Inflammatory macrophage treated with lipopolysaccharide for 4 hours (primary cell): ENCODE data around the gene FUBP3.
"Not testable (repeated sequence)": the region's sequence is repeated elsewhere in the genome, so short reads cannot be mapped to it uniquely, and the experiment has no call there.

Experiments
- DNase-seq: peaks from one replicate; pipeline ENCODE4 v3.0.0-alpha.2; 2020

Gene FUBP3

DNA sequence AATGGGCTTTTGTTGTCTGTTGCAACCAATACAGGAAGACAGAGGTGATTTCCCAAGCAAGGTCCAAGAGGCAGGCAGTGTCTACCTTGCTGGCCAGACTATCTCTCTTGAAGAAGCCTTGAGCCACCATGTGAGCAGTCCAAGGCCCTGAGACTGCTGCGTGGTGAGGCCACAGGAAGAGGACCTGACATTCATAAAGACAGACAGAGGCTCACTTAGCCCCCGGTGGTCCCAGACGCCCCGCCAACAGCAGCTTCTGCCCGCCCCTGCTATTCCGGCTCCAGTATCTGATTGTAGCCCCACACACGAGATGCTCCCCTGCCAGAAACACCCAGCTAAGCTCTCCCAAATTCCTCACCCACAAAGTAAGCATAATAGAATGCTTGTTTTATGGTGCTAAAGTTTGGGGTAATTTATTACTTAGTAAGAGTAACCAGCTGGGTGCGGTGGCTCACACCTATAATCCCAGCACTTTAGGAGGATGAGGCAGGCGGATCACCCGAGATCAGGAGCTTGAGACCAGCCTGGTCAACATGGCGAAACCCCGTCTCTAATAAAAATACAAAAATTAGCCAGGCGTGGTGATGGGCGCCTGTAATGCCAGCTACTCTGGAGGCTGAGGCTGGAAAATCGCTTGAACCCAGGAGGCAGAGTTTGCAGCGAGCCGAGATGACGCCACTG is 22.8 kb upstream of the FUBP3 start:
- no peak for DNase-seq

DNA sequence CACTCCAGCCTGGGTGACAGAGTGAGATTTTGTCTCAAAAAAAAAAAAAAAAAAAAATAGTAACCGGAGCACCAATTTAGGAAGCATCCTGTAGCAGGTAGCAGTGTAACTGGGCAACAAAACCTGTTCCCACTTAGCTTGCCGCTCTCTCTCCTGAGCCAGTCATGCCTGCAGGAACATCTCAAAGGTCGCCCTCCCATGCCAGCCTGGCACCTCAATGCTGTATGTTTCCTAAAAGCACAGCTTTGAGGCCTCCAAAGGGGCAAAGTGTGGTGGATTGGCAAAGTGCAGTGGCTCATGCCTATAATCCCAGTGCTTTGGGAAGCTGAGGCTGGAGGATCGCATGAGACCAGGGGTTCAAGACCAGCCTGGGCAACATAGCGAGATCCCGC is 22.3 kb upstream of the FUBP3 start:
- no peak for DNase-seq

DNA sequence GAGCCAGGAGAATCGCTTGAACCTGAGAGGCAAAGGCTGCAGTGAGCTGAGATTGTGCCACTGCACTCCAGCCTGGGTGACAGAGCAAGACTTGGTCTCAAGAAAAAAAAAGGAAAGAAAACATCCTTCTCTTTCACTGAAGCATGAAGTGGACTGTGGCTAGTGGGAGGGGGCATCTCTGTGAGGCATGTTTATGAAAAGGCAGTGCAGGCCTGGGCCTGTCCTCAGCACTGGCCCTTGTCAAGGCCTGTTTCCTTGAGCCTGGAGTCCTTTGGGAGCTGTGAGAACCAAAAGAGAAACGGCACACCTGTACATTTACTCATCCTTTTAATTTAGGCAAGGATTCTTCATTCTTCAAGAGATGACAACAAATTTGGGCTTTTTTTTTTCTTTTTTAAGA is 18.3 kb upstream of the FUBP3 start:
- DNase-seq: no peak

DNA sequence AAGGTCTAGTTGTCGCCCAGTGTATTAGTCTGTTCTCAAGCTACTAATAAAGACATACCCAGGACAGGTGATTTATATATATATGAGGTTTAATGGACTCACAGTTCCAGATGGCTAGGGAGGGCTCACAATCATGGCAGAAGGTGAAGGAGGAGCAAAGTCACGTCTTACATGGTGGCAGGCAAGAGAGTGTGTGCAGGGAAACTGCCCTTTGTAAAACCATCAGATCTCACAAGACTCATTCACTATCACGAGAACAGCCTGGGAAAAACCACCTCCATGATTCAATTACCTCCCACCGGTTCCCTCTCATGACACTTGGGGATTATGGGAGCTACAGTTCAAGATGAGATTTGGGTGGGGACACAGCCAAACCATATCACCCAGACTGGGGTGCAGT is 16.9 kb upstream of the FUBP3 start:
- not testable (repeated sequence) for DNase-seq

DNA sequence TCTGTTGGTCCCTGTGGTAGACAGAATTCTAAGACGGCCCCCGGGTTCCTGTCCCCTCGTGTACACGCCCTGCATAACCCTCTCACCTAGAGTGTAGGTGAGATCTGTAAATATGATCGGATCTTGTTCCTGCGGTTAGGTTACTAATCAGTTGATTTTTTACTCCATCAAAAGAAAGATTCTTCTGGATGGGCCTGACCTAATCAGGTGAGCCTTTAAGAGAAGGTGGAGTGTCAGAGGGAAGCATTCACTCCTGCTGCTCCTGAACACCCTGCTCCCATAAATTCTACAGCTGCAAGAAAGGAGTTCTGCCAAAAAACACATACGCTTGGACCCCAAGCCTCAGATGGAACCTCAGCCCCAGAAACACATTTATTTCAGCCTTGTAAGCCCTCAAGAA is 15.6 kb upstream of the FUBP3 start:
- DNase-seq: no peak

DNA sequence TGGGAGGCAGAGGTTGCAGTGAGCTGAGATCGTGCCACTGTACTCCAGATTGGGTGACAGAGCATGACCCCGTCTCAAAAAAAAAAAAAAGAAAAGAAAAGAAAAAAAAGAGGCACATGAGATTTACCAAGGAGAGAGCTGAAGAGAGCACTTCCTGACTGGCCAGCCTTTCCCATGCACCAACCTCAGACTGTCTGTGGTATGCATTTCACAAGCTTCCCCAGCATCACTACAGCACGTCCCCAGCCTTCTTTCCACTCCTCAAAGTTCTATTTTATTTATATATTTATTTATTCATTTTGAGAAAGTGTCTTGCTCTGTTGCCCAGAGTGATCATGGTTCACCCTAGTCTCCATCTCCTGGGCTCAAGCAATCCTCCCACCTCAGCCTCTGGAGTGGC is 13.6 kb upstream of the FUBP3 start:
- DNase-seq: no peak

DNA sequence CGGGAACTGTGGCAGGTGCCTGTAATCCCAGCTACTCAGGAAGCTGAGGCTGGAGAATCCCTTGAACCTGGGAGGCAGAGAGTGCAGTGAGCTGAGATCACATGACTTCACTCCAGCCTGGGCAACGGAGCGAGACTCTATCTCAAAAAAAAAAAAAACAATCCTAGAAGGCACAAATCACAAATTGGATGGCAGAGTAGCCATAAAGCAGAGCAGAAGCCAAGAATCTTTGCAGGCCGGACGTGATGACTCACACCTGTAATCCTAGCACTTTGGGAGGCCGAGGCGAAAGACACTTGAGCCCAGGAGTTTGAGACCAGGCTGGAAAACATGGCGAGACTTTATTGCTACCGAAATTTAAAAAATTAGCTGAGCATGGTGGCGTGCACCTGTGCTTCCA is 9.2 kb upstream of the FUBP3 start:
- DNase-seq: no peak

DNA sequence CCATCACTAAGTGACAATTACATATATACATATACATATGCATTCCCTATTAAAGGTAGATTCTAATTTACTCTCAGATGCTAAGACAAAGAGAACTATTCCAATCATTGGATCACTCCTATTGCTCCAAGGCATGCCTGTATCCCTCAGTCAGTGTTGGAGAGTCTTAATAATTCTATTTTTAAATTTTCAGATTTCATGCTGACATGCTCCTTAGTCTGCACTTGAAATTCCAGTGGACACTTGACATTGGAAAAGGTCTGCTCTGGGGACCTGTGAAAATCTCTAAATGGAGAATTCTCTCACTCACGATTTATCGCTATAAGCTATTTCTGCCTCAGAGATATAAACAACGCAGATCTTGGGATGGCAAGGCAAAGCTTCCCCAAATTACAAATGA is 3.9 kb upstream of the FUBP3 start:
- no peak for DNase-seq

DNA sequence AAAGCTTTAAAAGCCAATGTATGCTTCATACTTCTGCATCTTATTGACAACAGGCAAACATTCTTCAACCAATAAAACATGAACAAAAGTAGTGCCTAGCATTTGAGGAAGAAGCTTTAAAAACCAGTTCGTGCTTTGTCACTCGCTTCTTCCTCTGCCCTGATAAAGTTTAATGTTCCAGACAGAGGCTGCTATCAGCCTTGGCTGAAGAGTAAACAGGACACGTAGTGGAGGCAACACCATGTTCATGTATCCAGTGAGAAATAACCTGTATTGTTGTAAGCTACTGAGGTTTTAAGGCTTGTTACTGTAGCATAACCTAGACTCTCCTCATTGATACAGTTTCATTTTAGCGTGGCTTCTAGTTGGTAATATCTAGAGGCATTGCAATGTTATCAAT is 3.2 kb upstream of the FUBP3 start:
- DNase-seq: no peak

DNA sequence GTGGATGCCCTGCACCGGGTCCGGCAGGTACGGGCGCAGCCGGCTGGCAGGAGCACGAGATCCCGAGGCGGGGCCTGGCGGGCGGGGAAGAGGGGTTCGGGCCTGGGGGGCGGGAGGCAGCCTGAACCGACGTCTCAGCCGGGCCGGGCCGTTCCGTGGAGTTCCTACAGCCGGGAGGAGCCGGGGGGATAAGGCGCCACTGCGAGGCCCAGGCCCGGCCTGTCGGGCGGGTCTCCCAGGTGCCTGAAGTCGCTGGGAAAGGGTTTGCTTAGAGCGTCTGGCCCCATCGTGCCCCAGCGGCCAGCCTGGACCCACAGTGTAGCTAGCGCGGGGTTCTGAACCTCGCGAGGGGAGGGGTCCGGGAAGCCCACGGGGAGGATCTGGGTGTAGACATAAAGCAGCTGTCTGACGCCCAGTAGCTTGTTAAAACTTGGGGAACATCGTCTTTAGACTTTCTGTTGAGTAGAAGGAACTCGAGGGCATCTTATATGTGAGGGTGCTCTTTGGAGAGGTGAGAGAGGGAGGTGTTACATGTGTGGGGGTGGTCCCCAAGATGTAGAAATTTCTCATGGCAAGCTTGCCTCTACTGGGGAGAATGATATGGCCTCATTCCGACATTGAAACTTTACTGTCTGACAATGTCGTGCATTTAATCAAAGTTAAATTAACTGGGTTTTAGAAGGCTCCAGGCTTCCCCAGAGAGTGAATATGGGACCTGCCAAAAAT is 524 bp downstream of the FUBP3 start:
- DNase-seq: peak; percentile 1

DNA sequence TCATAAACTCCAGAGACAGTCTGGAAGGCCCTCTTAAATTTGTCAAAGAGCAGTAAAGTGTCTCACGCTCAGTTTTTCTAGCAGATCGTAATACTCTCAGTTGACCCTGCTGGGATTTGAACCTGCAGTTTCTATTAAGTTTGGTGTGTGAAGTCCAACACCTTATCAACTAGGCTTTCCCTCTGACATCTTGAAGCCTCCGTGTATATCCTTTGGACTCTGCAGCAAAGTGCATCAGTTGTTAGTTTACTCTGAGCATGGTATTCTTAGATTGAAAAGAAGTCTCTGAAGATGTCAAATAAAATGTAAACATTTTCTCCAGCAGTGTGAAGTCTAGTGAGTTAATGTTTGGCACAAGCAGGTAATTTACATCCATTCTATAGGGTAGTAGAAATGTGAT is 2.4 kb downstream of the FUBP3 start:
- DNase-seq: no peak

DNA sequence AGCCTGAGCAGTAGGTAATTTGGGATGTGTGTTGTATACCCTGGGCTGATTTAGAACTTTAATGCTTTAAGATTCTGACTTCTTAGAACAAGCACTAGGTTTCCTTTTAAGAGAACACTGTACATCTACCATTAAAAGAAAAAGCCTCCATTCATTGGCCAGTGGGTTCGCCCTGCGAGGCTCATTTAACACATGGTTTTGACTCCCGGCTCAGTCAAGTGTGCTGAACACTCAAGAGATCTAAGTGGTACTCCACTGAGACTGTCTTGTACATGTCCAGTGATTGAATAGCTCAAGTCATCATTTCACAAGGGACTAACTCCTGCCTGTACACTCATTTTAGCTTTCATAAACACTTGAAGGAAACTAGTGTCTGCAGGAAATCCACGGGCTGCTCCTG is 3.9 kb downstream of the FUBP3 start:
- DNase-seq: no peak

DNA sequence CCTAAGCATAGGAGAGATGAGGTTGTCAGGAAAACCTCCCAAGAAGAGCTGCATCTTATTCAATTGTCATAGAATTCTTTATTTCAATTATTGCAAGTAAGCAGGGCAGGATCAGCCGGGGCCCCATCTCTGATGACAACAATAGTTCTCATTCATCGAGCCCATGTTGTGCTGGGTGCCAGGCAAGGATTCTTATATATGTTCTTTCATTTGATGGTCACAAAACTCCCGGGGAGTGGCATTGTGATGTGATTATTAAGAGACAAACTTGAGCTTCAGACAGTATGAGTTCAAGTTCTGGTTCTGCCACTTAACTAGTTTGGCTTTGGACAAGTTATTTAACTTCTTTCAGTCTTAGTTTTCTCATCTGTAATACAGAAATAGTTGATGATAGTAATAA is 8.5 kb downstream of the FUBP3 start:
- DNase-seq: no peak

DNA sequence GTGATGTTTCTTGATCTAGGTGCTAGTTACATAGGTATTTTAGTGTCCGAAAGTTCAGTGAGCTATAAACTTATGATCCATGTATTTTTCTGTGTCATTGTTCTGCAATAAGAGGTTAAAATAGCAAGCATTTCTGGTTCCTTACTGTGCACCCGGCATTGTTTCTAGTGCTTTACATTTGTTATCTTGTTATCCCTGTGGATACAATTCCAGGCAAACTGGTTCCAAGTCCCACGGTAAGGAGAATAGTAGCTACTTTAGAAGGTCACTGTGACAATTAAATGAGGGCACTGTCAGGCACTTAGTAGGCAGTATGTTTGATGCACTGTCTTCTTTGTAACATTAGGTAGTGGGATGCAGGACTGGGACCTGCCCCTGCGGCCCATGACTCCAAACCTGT is 9.0 kb downstream of the FUBP3 start:
- no peak for DNase-seq

DNA sequence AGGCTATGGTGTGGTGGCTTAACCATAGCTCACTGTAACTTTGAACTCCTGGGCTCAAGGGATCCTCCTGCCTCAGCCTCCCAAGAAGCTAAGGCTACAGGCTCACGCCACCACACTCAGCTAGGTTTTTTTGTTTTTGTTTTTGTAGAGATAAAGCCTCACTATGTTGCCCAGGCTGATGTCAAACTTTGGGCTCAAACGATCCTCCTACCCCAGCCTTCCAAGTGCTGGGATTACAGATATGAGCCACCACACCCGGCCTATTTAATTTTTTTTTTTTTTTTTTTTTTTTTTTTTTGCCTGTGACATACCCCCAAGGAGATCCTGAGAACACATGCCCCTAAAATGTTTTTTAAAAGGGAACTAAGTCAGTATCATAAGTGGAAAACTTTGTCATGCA is 10.4 kb downstream of the FUBP3 start:
- no peak for DNase-seq

DNA sequence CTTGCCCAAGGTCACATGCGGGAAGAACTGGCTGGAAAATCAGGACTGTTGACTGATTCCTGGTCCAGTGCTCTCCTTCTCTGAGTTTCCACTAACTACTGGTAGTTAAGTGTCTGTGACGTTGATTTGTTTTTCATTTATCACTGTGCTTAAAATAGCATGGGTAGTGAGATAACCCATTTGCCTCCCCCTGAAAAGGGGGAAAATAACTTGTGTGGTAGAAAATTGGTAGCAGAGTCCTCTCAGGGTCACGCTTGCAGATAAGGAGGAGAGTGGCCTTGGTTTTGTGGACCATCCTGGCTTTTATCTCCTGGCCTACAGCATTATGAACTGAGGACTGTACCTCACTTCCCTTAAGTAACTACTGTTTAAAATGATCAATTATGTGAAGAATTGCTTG is 10.9 kb downstream of the FUBP3 start:
- DNase-seq: no peak

DNA sequence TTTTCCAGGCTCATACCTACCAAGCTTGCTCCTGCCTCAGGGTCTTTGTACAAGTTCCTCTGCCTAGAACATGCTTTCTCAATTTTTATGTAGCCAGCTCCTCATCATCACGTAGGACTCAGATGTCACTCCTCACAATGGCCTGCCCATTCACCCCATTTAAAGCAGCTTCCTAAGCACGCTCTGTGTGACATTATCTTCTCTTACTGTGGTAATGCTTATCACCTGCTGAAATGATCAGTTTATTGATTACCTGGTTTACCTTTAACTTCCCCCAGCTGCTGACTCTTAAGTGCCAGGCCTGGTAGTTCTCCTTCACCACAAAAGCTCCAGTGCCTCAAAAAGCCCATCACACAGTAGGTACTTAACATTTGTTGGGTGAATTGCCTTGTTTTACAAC is 13.6 kb downstream of the FUBP3 start:
- DNase-seq: no peak

DNA sequence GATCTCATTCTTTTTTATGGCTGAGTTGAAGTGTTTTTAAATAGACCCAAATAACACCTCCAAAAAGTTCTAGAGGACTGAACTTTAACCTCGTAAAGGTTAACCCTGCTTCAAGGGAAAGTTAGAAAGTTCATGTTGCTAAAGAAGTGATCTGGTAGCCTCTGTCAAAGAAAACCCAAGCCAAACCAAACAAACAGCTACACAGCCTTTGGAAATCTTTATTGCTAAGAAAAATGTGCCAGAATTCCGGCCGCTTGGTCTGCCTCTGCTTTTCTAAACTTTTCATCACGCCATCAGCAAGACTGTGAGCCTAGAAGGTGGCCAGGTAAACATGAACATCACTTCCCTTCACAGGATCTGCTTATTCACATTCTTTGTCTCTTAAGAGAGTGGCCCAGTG is 17.9 kb downstream of the FUBP3 start:
- DNase-seq: no peak

DNA sequence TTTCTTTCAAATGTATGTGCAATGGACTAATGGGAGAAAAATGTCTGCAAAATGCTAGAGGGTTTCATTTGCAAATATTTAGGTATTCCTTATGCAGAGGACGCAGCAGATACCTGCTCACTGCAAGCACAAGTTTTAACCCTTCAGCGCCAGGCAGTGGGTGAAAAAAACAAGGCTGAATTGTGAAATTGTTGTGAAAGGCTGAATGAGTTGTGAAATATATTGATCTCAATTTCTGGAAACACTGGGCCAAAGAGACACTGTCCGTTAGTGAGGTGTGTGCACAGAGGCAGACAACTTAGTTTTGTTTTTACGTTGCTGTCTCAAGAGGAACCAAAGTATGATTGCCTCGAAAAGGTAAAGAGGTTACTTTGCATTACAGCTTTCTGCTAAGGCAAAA is 18.8 kb downstream of the FUBP3 start:
- DNase-seq: no peak

DNA sequence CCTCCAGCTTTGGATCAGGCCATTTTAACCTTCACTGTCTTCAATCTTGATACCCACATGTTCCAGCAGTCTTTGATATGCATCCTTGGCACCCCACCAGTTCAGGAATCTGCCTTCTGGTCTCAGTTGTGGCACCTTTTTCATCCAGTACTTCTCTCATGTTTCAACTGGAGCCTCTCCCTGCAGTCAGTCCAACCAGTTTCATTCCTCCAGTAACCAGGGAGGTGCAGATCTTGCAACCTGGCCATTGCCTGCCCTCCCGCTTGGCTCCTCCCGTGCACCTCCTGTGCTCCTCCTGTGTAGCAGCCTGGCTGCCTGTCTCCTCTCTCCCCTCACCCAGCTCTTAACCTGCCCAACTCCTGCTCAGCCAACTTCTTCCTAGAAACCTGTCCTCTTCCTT is 20.2 kb downstream of the FUBP3 start:
- no peak for DNase-seq

DNA sequence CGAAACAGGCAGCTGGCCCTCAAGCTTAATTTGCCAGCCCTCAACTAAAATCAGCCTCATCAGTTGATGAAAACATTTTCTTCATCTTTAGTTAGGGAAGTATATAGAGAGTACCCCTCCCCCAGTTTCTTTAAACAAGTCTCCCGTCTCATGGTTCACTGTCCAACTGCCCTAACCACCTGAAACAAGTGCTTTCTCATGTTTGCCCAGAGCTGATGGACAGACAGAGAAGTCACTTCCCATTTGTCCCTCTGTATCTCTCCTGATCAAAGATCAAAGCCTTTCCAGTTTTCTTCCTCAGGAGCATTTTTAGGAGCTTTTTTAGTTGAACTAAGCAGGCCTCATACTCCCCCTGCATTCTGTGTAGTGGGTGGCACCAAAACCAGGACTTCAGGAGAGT is 21.7 kb downstream of the FUBP3 start:
- no peak for DNase-seq

DNA sequence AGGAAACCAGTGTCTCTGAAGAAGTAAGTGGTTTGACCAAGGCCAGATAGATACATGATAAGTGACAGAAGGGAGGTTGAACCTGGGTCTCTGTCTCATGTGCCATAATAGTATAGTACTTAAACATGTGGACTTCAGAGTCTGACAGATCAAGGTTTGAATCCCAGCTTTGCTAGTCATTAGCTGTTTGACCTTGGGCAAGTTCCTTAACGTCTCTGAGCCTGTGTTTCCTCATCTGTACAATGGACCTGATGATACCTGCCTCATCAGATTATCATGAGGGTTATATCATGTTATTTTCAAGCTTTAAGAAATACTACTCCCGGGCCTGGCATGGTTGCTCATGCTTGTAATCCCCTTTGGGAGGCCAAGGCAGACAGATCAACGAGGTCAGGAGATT is 24.9 kb downstream of the FUBP3 start:
- no peak for DNase-seq

DNA sequence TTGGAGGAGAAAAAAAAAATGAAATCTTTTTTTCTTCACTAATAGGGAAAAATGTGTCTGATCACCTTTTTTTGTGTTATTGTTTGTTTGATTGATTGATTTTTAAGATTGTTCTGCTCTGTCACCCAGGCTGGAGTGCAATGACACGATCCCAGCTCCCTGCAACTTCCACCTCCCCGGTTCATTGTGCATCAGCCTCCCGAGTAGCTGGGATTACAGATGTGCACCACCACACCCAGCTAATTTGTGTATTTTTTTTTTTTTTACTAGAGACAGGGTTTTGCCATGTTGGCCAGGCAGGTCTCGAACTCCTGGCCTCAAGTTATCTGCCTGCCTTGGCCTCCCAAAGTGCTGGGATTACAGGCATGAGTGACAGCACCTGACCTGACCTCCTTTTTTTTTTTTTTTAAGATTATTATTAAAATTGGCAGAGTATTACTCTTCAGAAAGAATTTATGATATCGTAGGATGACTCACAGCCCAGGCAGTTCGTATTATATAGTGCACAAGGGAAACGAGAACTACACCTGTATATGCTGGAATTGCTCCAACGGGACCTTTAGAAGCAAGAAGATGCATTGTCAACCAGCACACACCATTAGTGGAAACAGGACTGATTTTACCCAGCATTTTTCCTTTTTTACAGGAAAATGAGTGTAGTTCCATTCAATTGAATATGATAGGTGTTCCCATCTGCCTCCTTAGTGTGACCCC is 27.7 kb downstream of the FUBP3 start:
- no peak for DNase-seq

DNA sequence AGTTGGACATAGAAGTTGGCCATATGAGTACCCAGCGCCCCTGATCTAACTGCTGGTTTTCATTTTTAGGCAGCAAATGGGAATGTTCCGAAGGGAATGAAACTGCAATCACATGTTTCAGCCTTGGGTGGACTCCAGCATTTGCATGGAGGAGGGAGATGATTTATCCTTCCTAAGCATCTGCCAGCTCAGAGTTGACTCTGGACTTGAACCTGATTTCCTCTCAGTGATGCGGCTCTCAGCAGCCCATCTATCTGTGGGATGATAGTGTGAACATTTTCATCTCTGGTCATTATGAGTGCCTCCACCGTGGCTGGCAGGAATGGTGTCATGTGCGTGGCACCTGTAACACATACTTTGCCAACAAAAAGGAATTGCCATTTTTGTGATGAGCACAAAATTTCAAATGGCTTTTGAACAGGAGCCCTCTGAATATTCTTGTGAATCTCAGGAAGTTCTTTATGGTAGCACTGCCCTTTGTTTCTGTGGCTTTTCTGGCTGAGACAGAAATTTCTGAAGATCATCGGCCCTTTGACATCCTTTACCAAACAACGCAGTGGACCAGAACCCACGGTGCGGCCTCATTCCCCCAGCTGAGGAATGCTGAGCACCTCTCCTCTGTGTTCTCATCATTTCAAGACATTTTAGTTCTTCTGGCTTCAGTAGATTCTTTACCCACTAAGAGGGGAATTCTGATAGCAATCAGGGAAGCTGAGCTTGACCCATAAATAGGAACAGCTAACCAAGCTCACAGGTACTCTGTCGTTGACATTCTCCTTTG is 28.5 kb downstream of the FUBP3 start:
- DNase-seq: no peak
